ENCODE measurements around the gene DYRK1A.
A peak's percentile ranks its signal among the peaks of the same experiment; 100 is the strongest.

DYRK1A gene

DNA sequence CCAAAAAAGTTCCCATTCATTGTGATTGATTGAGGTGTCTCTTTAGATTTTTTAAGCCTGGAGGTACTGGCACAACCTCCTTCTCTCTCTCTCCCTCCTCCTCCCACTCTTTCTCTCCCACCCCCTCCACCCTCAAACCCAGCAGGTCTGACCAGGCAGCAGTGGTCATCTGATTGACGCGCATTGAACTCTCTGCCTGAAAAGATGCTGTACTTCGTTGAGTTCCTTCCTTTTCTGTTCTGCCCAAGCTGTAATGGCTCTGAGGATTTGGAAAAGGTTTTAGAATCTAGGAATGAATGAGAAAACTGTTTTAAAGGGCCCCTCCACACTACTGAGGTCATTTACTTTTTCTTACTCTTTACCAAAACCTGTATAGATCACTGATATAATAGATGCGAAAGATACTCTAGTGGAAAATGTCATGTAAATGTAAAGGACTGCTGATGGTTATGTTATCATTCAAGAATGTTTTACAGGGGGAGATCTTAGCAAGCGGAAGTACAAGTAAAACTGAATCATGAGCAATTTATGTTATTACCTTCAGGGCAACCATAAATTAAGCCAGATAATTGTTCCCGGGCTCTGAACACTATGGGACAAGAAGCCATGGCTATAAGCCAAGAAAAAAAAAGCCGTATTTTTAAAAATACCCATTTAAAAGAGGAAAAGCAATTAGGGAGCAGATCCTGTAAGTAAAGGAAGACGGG is 25.2 kb upstream of the DYRK1A start (continued):
- TF ChIP-seq SALL2 (tag by site-specific recombination; IDR thresholded peaks at IDR 0.05; ENCODE audit: borderline replicate concordance) (no peak), KLF8 (tag by site-specific recombination; IDR thresholded peaks at IDR 0.05) (0 out of 2 replicates have a peak, but pooled peaks have one; percentile 12), ZNF48 (tag by site-specific recombination; IDR thresholded peaks at IDR 0.05) (no peak), ZBTB17 (tag by site-specific recombination; IDR thresholded peaks at IDR 0.05) (0 out of 2 replicates have a peak, but pooled peaks have one; percentile 22), ZNF571 (tag by site-specific recombination; IDR thresholded peaks at IDR 0.05) (no peak)
- TF ChIP-seq, protein P1, sequence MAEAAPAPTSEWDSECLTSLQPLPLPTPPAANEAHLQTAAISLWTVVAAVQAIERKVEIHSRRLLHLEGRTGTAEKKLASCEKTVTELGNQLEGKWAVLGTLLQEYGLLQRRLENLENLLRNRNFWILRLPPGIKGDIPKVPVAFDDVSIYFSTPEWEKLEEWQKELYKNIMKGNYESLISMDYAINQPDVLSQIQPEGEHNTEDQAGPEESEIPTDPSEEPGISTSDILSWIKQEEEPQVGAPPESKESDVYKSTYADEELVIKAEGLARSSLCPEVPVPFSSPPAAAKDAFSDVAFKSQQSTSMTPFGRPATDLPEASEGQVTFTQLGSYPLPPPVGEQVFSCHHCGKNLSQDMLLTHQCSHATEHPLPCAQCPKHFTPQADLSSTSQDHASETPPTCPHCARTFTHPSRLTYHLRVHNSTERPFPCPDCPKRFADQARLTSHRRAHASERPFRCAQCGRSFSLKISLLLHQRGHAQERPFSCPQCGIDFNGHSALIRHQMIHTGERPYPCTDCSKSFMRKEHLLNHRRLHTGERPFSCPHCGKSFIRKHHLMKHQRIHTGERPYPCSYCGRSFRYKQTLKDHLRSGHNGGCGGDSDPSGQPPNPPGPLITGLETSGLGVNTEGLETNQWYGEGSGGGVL (tag by site-specific recombination; IDR thresholded peaks at IDR 0.05) = peak; percentile 44; the same call in 1 of the 2 replicates

DNA sequence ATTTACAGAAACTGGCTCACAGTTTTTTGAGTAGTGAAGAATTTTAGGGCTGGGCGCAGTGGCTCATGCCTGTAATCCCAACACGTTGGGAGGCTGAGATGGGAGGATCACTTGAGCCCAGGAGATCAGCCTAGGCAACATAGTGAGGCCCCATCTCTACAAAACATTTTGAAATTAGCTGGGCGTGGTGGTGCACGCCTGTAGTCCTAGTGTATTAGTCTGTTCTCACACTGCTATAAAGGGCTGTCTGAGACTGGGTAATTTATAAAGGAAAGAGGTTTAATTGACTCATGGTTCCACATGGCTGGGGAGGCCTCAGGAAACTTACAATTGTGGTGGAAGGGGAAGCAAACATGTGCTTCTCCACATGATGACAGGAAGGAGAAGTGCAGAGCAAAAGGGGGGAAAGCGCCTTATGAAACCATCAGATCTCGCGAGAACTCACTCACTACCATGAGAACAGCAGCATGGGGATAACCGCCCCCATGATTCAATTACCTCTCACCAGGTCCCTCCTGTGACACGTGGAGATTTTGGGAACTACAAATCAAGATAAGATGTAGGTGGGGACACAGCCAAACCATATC is 24.4 kb upstream of the DYRK1A start:
- no peaks in the 10 kb centered on the region for H3K36me3 ChIP-seq (ENCODE audit: control insufficient read depth in 2 of 2, insufficient read depth in 1 of 2, low read length in 2 of 2)
- no peaks in the 10 kb centered on the region for H3K9me3 ChIP-seq (ENCODE audit: control insufficient read depth, insufficient read depth, low read depth, low read length)
- ChIA-PET POLR2A (no interaction called here), CTCF (interaction anchor here (0.7 kb wide), 2 partner anchors 330 to 352 kb away, joined by 3 to 5 read pairs; no protein-coding TSS in a partner anchor)
- no peak overlapping the region for H3K27ac ChIP-seq (ENCODE audit: extremely low read depth, low read depth, low read length)
- no peaks in the 10 kb centered on the region; the same call in 1 of the 2 replicates for H3K4me1 ChIP-seq (ENCODE audit: control insufficient read depth, insufficient read depth, low read length)
- H3K4me3 ChIP-seq (ENCODE audit: low read depth, low read length) = no peak overlapping the region
- no peak for TF ChIP-seq ZNF529 (tag by site-specific recombination; IDR thresholded peaks at IDR 0.05; ENCODE audit: insufficient replicate concordance)
- no peak for TF ChIP-seq ZNF416 (tag by site-specific recombination; IDR thresholded peaks at IDR 0.05)
- peak; percentile 53 for TF ChIP-seq SETDB1 (IDR thresholded peaks at IDR 0.05; ENCODE audit: insufficient read length, low read length)
- TF ChIP-seq ZIC2 (tag by site-specific recombination; IDR thresholded peaks at IDR 0.05) = no peak
- TF ChIP-seq, protein P2, sequence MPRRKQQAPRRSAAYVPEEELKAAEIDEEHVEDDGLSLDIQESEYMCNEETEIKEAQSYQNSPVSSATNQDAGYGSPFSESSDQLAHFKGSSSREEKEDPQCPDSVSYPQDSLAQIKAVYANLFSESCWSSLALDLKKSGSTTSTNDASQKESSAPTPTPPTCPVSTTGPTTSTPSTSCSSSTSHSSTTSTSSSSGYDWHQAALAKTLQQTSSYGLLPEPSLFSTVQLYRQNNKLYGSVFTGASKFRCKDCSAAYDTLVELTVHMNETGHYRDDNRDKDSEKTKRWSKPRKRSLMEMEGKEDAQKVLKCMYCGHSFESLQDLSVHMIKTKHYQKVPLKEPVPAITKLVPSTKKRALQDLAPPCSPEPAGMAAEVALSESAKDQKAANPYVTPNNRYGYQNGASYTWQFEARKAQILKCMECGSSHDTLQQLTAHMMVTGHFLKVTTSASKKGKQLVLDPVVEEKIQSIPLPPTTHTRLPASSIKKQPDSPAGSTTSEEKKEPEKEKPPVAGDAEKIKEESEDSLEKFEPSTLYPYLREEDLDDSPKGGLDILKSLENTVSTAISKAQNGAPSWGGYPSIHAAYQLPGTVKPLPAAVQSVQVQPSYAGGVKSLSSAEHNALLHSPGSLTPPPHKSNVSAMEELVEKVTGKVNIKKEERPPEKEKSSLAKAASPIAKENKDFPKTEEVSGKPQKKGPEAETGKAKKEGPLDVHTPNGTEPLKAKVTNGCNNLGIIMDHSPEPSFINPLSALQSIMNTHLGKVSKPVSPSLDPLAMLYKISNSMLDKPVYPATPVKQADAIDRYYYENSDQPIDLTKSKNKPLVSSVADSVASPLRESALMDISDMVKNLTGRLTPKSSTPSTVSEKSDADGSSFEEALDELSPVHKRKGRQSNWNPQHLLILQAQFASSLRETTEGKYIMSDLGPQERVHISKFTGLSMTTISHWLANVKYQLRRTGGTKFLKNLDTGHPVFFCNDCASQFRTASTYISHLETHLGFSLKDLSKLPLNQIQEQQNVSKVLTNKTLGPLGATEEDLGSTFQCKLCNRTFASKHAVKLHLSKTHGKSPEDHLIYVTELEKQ (tag by site-specific recombination; IDR thresholded peaks at IDR 0.05; ENCODE audit: borderline replicate concordance) = no peak
- TF ChIP-seq ZNF155 (tag by site-specific recombination; IDR thresholded peaks at IDR 0.05) = no peak

DNA sequence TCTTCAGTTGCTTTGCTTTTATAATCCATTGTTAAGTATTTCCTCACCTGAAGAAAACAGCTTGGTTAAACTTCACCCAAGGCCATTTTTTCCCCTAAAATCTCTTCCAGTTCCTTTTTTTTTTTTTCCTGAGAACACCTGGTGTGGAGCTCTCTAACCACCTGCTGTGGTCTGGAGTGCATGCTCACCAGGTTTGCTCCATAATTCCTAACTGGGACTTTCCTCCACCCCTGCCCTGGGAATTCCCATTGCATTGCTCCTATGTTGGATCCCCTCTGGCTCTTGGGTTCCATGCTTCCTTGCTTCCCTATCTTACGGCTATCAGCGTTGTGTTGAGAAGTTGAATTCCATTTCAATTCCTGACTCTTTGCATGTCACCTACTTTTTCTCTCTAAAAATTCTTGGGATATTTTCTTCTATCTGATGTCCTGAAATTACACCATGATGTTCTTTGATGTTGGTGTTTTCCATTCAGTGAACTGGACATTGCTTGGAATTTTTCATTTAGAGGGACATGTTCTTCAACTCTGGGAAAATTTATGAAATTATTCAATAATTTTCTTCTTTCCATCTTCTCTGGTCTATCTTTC is 19.6 kb upstream of the DYRK1A start:
- Histone ChIP-seq H3K36me3 (ENCODE audit: control insufficient read depth in 2 of 2, insufficient read depth in 1 of 2, low read length in 2 of 2) (no peaks in the 10 kb centered on the region), H3K4me3 (ENCODE audit: low read depth, low read length) (no peak overlapping the region), H3K9me3 (ENCODE audit: control insufficient read depth, insufficient read depth, low read depth, low read length) (no peaks in the 10 kb centered on the region), H3K4me1 (ENCODE audit: control insufficient read depth, insufficient read depth, low read length) (no peaks in the 10 kb centered on the region), H3K27ac (ENCODE audit: extremely low read depth, low read depth, low read length) (no peak overlapping the region)
- TF ChIP-seq ZIC2 (tag by site-specific recombination; IDR thresholded peaks at IDR 0.05) (peak; percentile 58), ZNF24 (tag by site-specific recombination; IDR thresholded peaks at IDR 0.05) (no peak)
- CTCF ChIA-PET = no interaction called here
- POLR2A ChIA-PET = no interaction called here

All from HEK293 (cell line).